Neural progenitor cell (in vitro differentiated cells): ENCODE data around the gene C1QTNF6. TPM values are rescaled to one million over a fixed set of nuclear protein-coding genes. Genes with fewer than 3 reads are reported as not detected.

Experiments used
- DNase-seq: peaks from one replicate; pipeline ENCODE4 v3.0.0-alpha.2; 2016; ENCODE audit warnings: low spot score
- H2AFZ ChIP-seq: fragments of 200-600 bp; sonication (generic); replicated peaks from 2 replicates; pipeline ENCODE4 v1.6.1; 2016; ENCODE audit warnings: antibody characterized with exemption
- H3F3A ChIP-seq: fragments of 200-600 bp; sonication (generic); 2 replicates; pipeline ENCODE4 v1.6.1; 2016; ENCODE audit warnings: antibody characterized with exemption, low read depth
- H3K27ac ChIP-seq: fragments of 200-600 bp; sonication (generic); 2 replicates; pipeline ENCODE4 v1.5.1; 2016; ENCODE audit warnings: mild to moderate bottlenecking
- H3K27me3 ChIP-seq: fragments of 200-600 bp; sonication (generic); 2 replicates; pipeline ENCODE4 v1.6.1; 2016; ENCODE audit warnings: mild to moderate bottlenecking, moderate library complexity
- H3K36me3 ChIP-seq: fragments of 200-600 bp; sonication (generic); 2 replicates; pipeline ENCODE4 v1.5.1; 2016
- H3K4me1 ChIP-seq: fragments of 200-600 bp; sonication (generic); 2 replicates; pipeline ENCODE4 v1.6.1; 2016; ENCODE audit warnings: mixed run types
- H3K4me2 ChIP-seq: fragments of 200-600 bp; sonication (generic); 2 replicates; pipeline ENCODE4 v1.6.1; 2016
- H3K4me3 ChIP-seq: fragments of 200-600 bp; sonication (generic); 2 replicates; pipeline ENCODE4 v1.5.1; 2016
- H3K79me2 ChIP-seq: fragments of 200-600 bp; sonication (generic); 2 replicates; pipeline ENCODE4 v1.6.1; 2016; ENCODE audit warnings: low read depth
- H3K9ac ChIP-seq: fragments of 200-600 bp; sonication (generic); 2 replicates; pipeline ENCODE4 v1.6.1; 2016
- H3K9me3 ChIP-seq: fragments of 200-600 bp; sonication (generic); 2 replicates; pipeline ENCODE4 v1.5.1; 2016; ENCODE audit warnings: low read depth
- H4K20me1 ChIP-seq: fragments of 200-600 bp; sonication (generic); 2 replicates; pipeline ENCODE4 v1.6.1; 2016; ENCODE audit warnings: low read depth
- H3K27ac Mint-ChIP-seq: 3 replicates; pipeline ENCODE4 v1.8.0; 2021; ENCODE audit warnings: mixed read lengths
- H3K27me3 Mint-ChIP-seq: 2 replicates; pipeline ENCODE4 v1.8.0; 2022; ENCODE audit warnings: low read depth, mild to moderate bottlenecking, inconsistent platforms, moderate library complexity, mixed read lengths; ENCODE audit not compliant: insufficient read depth
- H3K36me3 Mint-ChIP-seq: 3 replicates; pipeline ENCODE4 v1.8.0; 2021; ENCODE audit warnings: mixed read lengths
- H3K4me1 Mint-ChIP-seq: 3 replicates; pipeline ENCODE4 v1.8.0; 2021; ENCODE audit warnings: mixed read lengths
- H3K4me3 Mint-ChIP-seq: 3 replicates; pipeline ENCODE4 v1.8.0; 2021; ENCODE audit warnings: mild to moderate bottlenecking, moderate library complexity, mixed read lengths
- H3K9me3 Mint-ChIP-seq: 3 replicates; pipeline ENCODE4 v1.8.0; 2020; ENCODE audit warnings: mixed read lengths
- CTCF ChIP-seq: fragments of 200-600 bp; sonication (generic); IDR thresholded peaks from 2 replicates; pipeline ENCODE4 v1.5.1; 2017; ENCODE audit warnings: antibody characterized with exemption, mild to moderate bottlenecking
- EZH2 ChIP-seq: fragments of 200-600 bp; sonication (generic); IDR thresholded peaks from 2 replicates; pipeline ENCODE4 v1.6.1; 2017; ENCODE audit warnings: antibody characterized with exemption, mild to moderate bottlenecking, moderate library complexity
- EZH2phosphoT487 ChIP-seq: fragments of 200-600 bp; sonication (generic); IDR thresholded peaks from 2 replicates; pipeline ENCODE4 v1.6.1; 2017; ENCODE audit warnings: antibody characterized with exemption
- total RNA-seq: library from RNA; depleted of rRNA; stranded (reverse); fragments of >200 nt; gene quantifications from 2 replicates; pipeline ENCODE4 v1.2.3, GENCODE V29; 2015; ENCODE audit warnings: low replicate concordance

Gene C1QTNF6
- total RNA-seq, 1 donor from 2014 or later = 7.2 TPM

GRCh38 chr22:37160027-37160426 lies 28.0 kb downstream of the C1QTNF6 start:
- H3K27me3 Mint-ChIP-seq = peaks cover 4% of the 10 kb centered on the region
- Histone ChIP-seq H3K9ac (no peak overlapping the region), H3K9me3 (no peaks in the 10 kb centered on the region), H3K4me1 (no peaks in the 10 kb centered on the region), H3K4me3 (no peak overlapping the region), H3K79me2 (no peaks in the 10 kb centered on the region), H3K27ac (no peak overlapping the region), H2AFZ (no peak overlapping the region), H3K27me3 (no peaks in the 10 kb centered on the region), H3K4me2 (no peak overlapping the region), H4K20me1 (no peaks in the 10 kb centered on the region), H3K36me3 (no peaks in the 10 kb centered on the region), H3F3A (no peaks in the 10 kb centered on the region)
- peaks cover 3% of the 10 kb centered on the region for H3K9me3 Mint-ChIP-seq
- no peak overlapping the region for H3K27ac Mint-ChIP-seq
- no peak for TF ChIP-seq EZH2phosphoT487
- no peak for TF ChIP-seq EZH2
- TF ChIP-seq CTCF = no peak
- peaks cover 9% of the 10 kb centered on the region for H3K4me1 Mint-ChIP-seq
- H3K36me3 Mint-ChIP-seq = no peaks in the 10 kb centered on the region
- peak; percentile 28 for DNase-seq
- H3K4me3 Mint-ChIP-seq = no peak overlapping the region

DNA sequence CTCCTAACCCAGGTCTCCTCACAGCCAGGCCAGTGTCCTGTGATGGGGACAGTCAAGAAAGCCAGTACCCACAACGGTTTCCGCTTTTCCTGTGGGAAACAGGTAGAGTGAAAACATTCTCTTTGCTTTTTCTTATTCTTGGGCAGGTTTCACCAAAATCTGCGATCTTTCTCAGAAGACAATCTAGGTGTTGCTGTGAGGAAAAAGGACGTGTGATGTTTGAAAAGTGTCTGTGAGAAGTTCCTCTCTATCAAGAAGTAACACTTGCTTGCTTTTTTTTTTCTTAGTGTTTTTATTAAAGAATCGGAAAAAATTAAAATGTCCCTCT lies 29.1 kb downstream of the C1QTNF6 start:
- no peaks in the 10 kb centered on the region for H3K79me2 ChIP-seq
- Mint-ChIP-seq H3K27ac (no peak overlapping the region), H3K36me3 (no peaks in the 10 kb centered on the region), H3K4me3 (no peak overlapping the region), H3K27me3 (peaks cover 7% of the 10 kb centered on the region), H3K4me1 (peaks cover 9% of the 10 kb centered on the region), H3K9me3 (peaks cover 3% of the 10 kb centered on the region)
- no peaks in the 10 kb centered on the region for H3K36me3 ChIP-seq
- no peak overlapping the region for H3K9ac ChIP-seq
- no peak overlapping the region for H3K4me2 ChIP-seq
- no peak for TF ChIP-seq CTCF
- TF ChIP-seq EZH2phosphoT487 = no peak
- no peak for TF ChIP-seq EZH2
- H4K20me1 ChIP-seq = no peaks in the 10 kb centered on the region
- no peaks in the 10 kb centered on the region for H3F3A ChIP-seq
- H3K27me3 ChIP-seq = no peaks in the 10 kb centered on the region
- H3K4me3 ChIP-seq = no peak overlapping the region
- no peak overlapping the region for H3K27ac ChIP-seq
- no peak for DNase-seq
- no peaks in the 10 kb centered on the region for H3K4me1 ChIP-seq
- no peaks in the 10 kb centered on the region for H3K9me3 ChIP-seq
- no peak overlapping the region for H2AFZ ChIP-seq

DNA sequence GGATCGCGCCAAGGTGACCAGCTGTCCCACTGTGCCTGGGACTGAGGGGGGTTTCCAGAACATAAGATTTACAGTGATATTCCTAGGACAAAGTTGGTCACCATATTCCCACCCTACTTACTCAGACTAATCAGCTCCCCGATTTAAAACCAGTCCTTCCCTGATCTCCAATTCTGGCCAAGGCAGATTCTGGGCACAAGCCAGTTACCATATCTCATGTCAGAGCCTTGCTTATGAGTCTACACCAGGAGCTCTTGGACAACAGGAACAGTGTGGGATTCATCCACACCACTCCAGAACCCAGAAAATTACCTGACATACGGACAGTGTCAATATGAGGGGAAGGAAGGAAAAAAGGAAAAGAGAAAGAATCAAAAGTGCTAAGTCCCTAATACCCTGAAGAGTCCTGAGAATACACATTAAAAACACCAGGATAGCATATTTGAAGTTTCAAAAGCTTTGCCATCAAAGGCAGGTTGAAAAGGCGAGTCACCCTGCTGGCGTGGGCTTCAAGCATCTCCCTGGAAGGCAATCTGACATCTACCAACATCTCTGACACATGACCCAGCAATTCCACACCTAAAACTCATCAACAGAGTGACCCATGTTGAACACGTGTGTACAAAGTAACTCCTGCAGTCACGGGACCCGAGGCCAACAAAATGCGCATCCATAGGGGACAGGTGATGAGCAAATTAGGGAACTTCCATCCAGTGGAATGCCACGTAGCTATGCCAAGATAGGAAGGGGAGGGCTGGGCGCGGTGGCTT lies 30.3 kb downstream of the C1QTNF6 start:
- H3K36me3 Mint-ChIP-seq = no peaks in the 10 kb centered on the region
- H3K79me2 ChIP-seq = no peaks in the 10 kb centered on the region
- no peak overlapping the region for H3K9ac ChIP-seq
- no peak for DNase-seq
- H3K27me3 ChIP-seq = no peaks in the 10 kb centered on the region
- no peaks in the 10 kb centered on the region for H4K20me1 ChIP-seq
- no peaks in the 10 kb centered on the region for H3K9me3 ChIP-seq
- no peaks in the 10 kb centered on the region for H3K4me1 ChIP-seq
- H3K4me1 Mint-ChIP-seq = peaks cover 9% of the 10 kb centered on the region
- peaks cover 5% of the 10 kb centered on the region for H3K9me3 Mint-ChIP-seq
- H3K4me3 Mint-ChIP-seq = no peak overlapping the region
- H3K4me2 ChIP-seq = no peak overlapping the region
- H3K27ac Mint-ChIP-seq = no peak overlapping the region
- no peak for TF ChIP-seq CTCF
- no peak for TF ChIP-seq EZH2
- no peak for TF ChIP-seq EZH2phosphoT487
- H3K27ac ChIP-seq = no peak overlapping the region
- no peak overlapping the region for H2AFZ ChIP-seq
- no peak overlapping the region for H3K4me3 ChIP-seq
- H3K36me3 ChIP-seq = no peaks in the 10 kb centered on the region
- no peaks in the 10 kb centered on the region for H3F3A ChIP-seq
- H3K27me3 Mint-ChIP-seq = peaks cover 7% of the 10 kb centered on the region
